T follicular helper cell (primary cell): Measurements from ENCODE around the gene KRR1.
"Not testable (repeated sequence)": the region's sequence is repeated elsewhere in the genome, so short reads cannot be mapped to it uniquely, and the experiment has no call there.

Source experiments
- DNase-seq: peaks from one replicate; pipeline ENCODE4 v3.0.0-alpha.2; 2020; ENCODE audit warnings: low read depth

The KRR1 gene

GRCh38 chr12:75477137-75477536, 34.3 kb downstream of the KRR1 start:
- DNase-seq = no peak

- DNase-seq = no peak
Observed at GRCh38 chr12:75476071-75476470, 35.3 kb downstream of the KRR1 start.

GRCh38 chr12:75474116-75474515, 37.3 kb downstream of the KRR1 start:
- DNase-seq = no peak

- DNase-seq = no peak
Observed at GRCh38 chr12:75471902-75472890, 39.2 kb downstream of the KRR1 start.

GRCh38 chr12:75460204-75460603, 51.2 kb downstream of the KRR1 start:
- no peak for DNase-seq

GRCh38 chr12:75459755-75460154, 51.7 kb downstream of the KRR1 start:
- DNase-seq = no peak

GRCh38 chr12:75457866-75458265, 53.5 kb downstream of the KRR1 start:
- DNase-seq = not testable (repeated sequence)

GRCh38 chr12:75457191-75457590, 54.2 kb downstream of the KRR1 start:
- DNase-seq = no peak

GRCh38 chr12:75455839-75456238, 55.6 kb downstream of the KRR1 start:
- DNase-seq = no peak

- DNase-seq = no peak
Observed at GRCh38 chr12:75452675-75453330, 58.6 kb downstream of the KRR1 start.

GRCh38 chr12:75447691-75448393, 63.6 kb downstream of the KRR1 start:
- no peak for DNase-seq

GRCh38 chr12:75446857-75447256, 64.6 kb downstream of the KRR1 start:
- no peak for DNase-seq

- DNase-seq = not testable (repeated sequence)
Observed at GRCh38 chr12:75445137-75445507, 66.3 kb downstream of the KRR1 start.

GRCh38 chr12:75444429-75445136, 66.8 kb downstream of the KRR1 start:
- DNase-seq = no peak

GRCh38 chr12:75443709-75444108, 67.7 kb downstream of the KRR1 start:
- DNase-seq = no peak

GRCh38 chr12:75442454-75442853, 69.0 kb downstream of the KRR1 start:
- not testable (repeated sequence) for DNase-seq

- not testable (repeated sequence) for DNase-seq
Observed at GRCh38 chr12:75441687-75442449, 69.5 kb downstream of the KRR1 start.
